NCI-H1105 (cell line): ENCODE results near the gene ABCA13.

Experiments used
- DNase-seq: peaks from one replicate; lab custom pipeline; 2025; lab: John Stamatoyannopoulos, UW

ABCA13 gene

GRCh38 chr7:48525736-48526732, 354.8 kb downstream of the ABCA13 start:
- DNase-seq, result no peak

GRCh38 chr7:48528646-48529045, 357.4 kb downstream of the ABCA13 start:
- no peak for DNase-seq

- no peak for DNase-seq
These were observed 366.3 kb downstream of the ABCA13 start for GRCh38 chr7:48537561-48537960.

- DNase-seq, result no peak
These were observed 369.5 kb downstream of the ABCA13 start for GRCh38 chr7:48540746-48541145.

GRCh38 chr7:48548667-48549066, 377.4 kb downstream of the ABCA13 start:
- DNase-seq, result no peak

- DNase-seq, result no peak
These were observed 380.4 kb downstream of the ABCA13 start for GRCh38 chr7:48551652-48552051.

GRCh38 chr7:48563334-48563733, 392.1 kb downstream of the ABCA13 start:
- no peak for DNase-seq

- DNase-seq, result no peak
These were observed 404.3 kb downstream of the ABCA13 start for GRCh38 chr7:48575516-48575915.

- DNase-seq, result no peak
These were observed 416.2 kb downstream of the ABCA13 start for GRCh38 chr7:48587475-48587874.

- no peak for DNase-seq
These were observed 423.1 kb downstream of the ABCA13 start for GRCh38 chr7:48594349-48594748.

- DNase-seq, result no peak
These were observed 424.5 kb downstream of the ABCA13 start for GRCh38 chr7:48595756-48596155.

GRCh38 chr7:48610705-48611104, 439.4 kb downstream of the ABCA13 start:
- DNase-seq, result no peak

- DNase-seq, result no peak
These were observed 440.7 kb downstream of the ABCA13 start for GRCh38 chr7:48611993-48612392.

- DNase-seq, result no peak
These were observed 446.2 kb downstream of the ABCA13 start for GRCh38 chr7:48617508-48617907.

GRCh38 chr7:48617993-48618392, 446.7 kb downstream of the ABCA13 start:
- no peak for DNase-seq

GRCh38 chr7:48621076-48621475, 449.8 kb downstream of the ABCA13 start:
- DNase-seq, result no peak

GRCh38 chr7:48627164-48627563, 455.9 kb downstream of the ABCA13 start:
- no peak for DNase-seq

GRCh38 chr7:48628793-48629349, 457.6 kb downstream of the ABCA13 start:
- no peak for DNase-seq

GRCh38 chr7:48634116-48634632, 462.9 kb downstream of the ABCA13 start:
- no peak for DNase-seq

GRCh38 chr7:48635796-48636195, 464.5 kb downstream of the ABCA13 start:
- DNase-seq, result no peak

GRCh38 chr7:48636391-48637015, 465.2 kb downstream of the ABCA13 start:
- DNase-seq, result no peak

GRCh38 chr7:48637382-48637781, 466.1 kb downstream of the ABCA13 start:
- no peak for DNase-seq

- DNase-seq, result no peak
These were observed 466.8 kb downstream of the ABCA13 start for GRCh38 chr7:48638041-48638440.
